IPS-11a (cell line): ENCODE measurements around the gene TMEM270.
"Not testable (repeated sequence)": the region's sequence is repeated elsewhere in the genome, so short reads cannot be mapped to it uniquely, and the experiment has no call there.

Experiments used
- H3K4me3 ChIP-seq: one replicate; pipeline ENCODE4 v1.5.1; 2013; ENCODE audit warnings: low read depth, low read length, control low read depth

The TMEM270 gene

GRCh38 chr7:73860859-73861258, at the start of gene TMEM270:
TSS of gene TMEM270 (plus strand) at chr7:73861159. CDS start at chr7:73861195, 36 bp downstream.
- no peak within 1 kb of the TSS for H3K4me3 ChIP-seq

GRCh38 chr7:73811760-73812168, 49.2 kb upstream of the TMEM270 start:
- no peak overlapping the region for H3K4me3 ChIP-seq

GRCh38 chr7:73812996-73813395, 48.0 kb upstream of the TMEM270 start:
- H3K4me3 ChIP-seq: no peak overlapping the region

GRCh38 chr7:73815436-73815835, 45.5 kb upstream of the TMEM270 start:
- no peak overlapping the region for H3K4me3 ChIP-seq

GRCh38 chr7:73817121-73817520, 43.8 kb upstream of the TMEM270 start:
- H3K4me3 ChIP-seq: no peak overlapping the region

GRCh38 chr7:73820013-73820412, 40.9 kb upstream of the TMEM270 start:
- H3K4me3 ChIP-seq: no peak overlapping the region

GRCh38 chr7:73821597-73822285, 39.2 kb upstream of the TMEM270 start:
- H3K4me3 ChIP-seq: not testable (repeated sequence)

- no peak overlapping the region for H3K4me3 ChIP-seq
Observed at GRCh38 chr7:73822319-73823173, 38.4 kb upstream of the TMEM270 start.

GRCh38 chr7:73823257-73823656, 37.7 kb upstream of the TMEM270 start:
- no peak overlapping the region for H3K4me3 ChIP-seq

GRCh38 chr7:73823873-73824592, 36.9 kb upstream of the TMEM270 start:
- no peak overlapping the region for H3K4me3 ChIP-seq

- H3K4me3 ChIP-seq: no peak overlapping the region
Observed at GRCh38 chr7:73824986-73825385, 36.0 kb upstream of the TMEM270 start.

GRCh38 chr7:73827567-73828106, 33.3 kb upstream of the TMEM270 start:
- no peak overlapping the region for H3K4me3 ChIP-seq

GRCh38 chr7:73828107-73828803, 32.7 kb upstream of the TMEM270 start:
- no peak overlapping the region for H3K4me3 ChIP-seq

- no peak overlapping the region for H3K4me3 ChIP-seq
Observed at GRCh38 chr7:73828972-73829371, 32.0 kb upstream of the TMEM270 start.

GRCh38 chr7:73829505-73829904, 31.5 kb upstream of the TMEM270 start:
- H3K4me3 ChIP-seq: no peak overlapping the region

- H3K4me3 ChIP-seq: no peak overlapping the region
Observed at GRCh38 chr7:73829921-73830680, 30.9 kb upstream of the TMEM270 start.

GRCh38 chr7:73830681-73831583, 30.0 kb upstream of the TMEM270 start, which contains the start of gene CLDN4:
TSS of gene CLDN4 (plus strand) at chr7:73830996. CDS start at chr7:73831202, 206 bp downstream.
- H3K4me3 ChIP-seq: peak within 1 kb of the TSS; percentile 20

GRCh38 chr7:73831584-73831833, 29.4 kb upstream of the TMEM270 start:
- peak overlapping the region; percentile 20 for H3K4me3 ChIP-seq
